Suppressor macrophage treated with lipopolysaccharide for 1 hour (primary cell): ENCODE measurements around the gene OVCH2.
A peak's percentile ranks its signal among the peaks of the same experiment; 100 is the strongest.
"Not testable (repeated sequence)": the region's sequence is repeated elsewhere in the genome, so short reads cannot be mapped to it uniquely, and the experiment has no call there.

Experiments
- DNase-seq, 3 donors: peaks; one replicate each; pipeline ENCODE4 v3.0.0-alpha.2; 2020 to 2022

OVCH2 gene

DNA sequence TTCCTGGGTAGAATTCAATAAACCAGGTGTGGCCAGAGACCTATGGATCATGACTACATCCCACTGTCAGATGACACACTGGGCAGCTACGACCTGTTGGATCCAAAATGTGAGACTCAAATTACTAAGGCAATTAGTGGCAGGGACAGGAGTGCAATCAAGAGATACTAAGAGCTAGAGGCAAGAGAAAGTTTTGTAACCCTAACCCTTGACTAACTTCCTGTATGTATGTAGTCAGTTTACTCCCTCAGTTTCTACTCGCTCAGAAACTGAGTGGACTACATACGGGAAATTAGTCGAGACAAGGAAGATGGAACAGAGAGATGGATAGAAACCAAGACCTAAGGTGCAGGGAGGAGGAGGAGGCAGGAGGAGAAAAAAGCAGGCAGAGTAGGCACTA, 35.6 kb downstream of the OVCH2 start:
- peak in 2 of 3 donors; percentile 19 to 55 for DNase-seq

DNA sequence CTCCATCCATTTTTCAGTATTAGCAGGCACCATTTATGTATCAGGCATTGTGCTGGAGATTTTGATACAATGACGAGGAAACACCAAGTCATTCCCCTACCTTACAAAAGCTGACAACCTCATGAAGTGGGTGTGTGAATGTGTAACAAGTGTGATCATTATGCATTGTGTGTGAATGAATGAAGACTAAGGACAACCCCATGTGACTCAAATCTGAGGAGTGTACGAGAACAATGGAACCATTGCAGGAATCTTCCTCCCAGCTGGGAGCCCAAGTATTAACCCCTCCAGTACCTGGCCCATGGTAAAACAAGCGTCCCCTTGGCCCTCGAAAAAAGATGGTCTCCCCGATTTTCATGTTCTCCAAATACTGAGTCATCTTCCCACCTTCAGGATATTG, 37.4 kb downstream of the OVCH2 start:
- DNase-seq: no peak

DNA sequence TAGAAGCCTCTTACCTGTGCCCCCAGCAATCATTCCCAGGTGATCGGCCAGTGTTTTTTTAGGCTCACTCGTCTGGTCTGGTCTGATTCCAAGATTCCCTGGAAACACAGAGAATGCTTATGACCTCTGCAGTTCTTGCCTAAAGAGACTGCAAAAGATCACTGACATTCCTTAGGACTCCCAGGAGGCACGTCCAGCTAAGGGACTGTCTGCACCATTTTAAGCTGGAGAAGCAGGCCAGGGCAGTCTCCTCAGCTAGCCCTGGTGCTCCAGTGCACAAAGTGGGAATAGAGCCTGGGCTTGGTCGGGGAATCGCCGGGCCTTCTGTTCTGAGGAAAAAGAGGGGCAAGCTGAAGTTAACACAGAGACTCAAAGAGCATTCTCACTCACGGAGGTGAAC, 37.8 kb downstream of the OVCH2 start:
- no peak for DNase-seq

DNA sequence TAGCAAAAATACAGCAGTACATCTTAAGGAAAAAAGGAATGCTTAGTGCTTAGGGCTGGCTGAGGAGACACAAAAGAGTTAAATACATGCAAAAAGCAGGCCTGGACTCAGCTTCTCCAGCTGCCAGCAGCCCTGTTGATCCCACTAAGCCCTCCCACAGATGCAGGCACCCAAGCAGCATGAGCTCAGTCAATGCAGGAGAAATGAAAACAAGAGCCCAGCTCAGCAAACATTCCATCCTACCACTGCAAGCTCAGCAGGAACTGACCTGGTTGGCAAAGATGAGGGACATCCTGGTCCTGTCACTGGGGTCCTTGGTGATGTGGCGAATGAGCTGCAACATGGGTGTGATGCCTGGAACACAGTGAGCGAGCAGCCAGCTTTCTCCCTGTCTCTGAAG, 38.8 kb downstream of the OVCH2 start:
- no peak for DNase-seq

DNA sequence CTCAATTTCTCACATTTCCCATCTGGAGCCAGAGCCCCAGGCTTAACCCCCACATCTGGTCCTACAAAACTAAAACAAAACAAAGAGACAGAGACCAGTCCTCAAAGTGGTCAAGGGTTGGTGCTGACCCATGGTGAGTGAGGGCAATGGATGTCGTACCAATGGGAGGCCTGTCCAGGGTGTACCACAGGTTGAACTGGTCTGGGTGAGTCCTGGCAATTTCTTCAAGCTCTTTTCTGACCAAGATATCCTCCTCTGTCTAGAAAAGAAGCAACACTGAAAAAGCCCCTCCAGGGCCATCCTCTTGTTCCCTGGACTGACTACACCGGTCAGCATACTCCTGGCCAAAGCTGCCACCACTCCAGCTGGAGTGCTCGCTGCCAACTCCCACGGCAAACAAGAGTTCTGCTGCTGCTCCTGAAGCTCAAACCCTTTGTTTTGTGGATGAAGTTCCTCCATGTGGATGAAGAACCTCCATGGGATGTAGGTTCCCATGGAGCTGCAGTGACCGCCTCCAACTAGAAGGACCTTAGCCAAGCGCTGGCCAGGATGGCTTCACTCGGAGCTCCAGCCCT, 39.9 kb downstream of the OVCH2 start:
- no peak for DNase-seq

DNA sequence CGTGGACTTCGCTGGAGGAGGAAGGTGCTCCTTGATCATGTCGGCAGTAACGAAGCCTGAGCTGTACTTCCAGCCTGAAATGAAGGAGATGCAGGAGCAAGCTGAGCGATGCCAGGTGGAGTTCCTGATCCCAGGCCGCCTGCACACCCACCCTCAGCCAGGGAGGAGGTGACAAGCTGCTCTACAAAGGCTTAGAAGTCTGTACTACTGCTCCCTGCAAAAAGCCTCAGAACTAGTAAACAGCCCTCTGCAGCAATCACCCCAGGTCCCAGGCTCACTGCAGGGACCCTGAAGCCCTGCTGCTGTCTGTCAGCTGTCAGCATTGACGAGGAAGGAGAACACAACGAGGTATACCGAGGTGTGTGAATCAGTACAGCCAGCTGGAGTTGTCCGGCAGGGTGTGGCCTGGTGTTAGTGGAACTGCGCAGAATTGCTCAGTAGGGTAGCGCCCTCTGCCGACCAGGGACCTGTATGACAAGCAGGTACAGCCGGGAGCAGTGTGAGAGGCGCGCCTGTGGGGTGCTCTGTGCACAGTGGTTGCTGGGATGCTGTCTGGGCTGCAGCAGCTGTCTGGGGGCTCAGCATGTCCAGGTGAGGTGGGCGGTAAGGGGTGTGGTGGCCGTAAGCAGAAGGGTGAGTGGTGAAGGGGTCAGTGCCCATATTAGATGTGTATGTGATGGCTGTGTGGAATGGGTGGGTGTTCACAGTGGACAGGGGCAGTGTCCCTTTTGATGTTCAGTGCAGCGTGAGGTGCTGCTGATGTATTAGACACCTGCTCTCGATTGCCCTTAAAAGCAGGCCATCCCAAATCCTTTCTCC, 40.6 kb downstream of the OVCH2 start:
- DNase-seq: peak; percentile 67 to 84 (median 72)

DNA sequence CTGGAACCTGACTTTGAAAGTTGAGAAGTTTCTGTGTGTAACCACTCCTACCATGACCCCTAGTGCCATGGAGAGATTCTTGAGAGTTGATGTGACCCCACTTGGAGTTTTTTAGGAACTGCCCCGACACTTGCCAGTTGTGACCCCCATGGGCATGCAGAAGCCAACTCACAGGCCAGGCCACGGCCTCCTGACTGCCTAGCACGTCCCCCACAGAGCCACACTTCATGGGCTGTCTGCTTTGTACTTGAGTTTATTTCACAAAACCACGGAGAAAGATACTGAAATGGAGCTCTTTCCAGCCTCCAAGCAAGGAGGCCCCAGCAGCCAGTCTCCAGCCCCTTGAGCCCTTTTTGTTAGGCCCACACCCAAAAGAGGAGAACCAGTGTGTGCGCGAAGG, 41.4 kb downstream of the OVCH2 start:
- DNase-seq: no peak

DNA sequence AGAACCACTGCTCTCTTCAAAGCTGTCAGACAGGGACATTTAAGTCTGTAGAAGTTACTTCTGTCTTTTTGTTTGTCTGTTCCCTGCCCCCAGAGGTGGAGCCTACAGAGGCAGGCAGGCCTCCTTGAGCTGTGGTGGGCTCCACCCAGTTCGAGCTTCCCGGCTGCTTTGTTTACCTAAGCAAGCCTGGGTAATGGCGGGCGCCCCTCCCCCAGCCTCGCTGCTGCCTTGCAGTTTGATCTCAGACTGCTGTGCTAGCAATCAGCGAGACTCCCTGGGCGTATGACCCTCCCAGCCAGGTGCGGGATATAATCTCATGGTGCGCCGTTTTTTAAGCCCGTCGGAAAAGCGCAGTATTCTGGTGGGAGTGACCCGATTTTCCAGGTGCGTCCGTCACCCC, 42.7 kb downstream of the OVCH2 start:
- not testable (repeated sequence) for DNase-seq

DNA sequence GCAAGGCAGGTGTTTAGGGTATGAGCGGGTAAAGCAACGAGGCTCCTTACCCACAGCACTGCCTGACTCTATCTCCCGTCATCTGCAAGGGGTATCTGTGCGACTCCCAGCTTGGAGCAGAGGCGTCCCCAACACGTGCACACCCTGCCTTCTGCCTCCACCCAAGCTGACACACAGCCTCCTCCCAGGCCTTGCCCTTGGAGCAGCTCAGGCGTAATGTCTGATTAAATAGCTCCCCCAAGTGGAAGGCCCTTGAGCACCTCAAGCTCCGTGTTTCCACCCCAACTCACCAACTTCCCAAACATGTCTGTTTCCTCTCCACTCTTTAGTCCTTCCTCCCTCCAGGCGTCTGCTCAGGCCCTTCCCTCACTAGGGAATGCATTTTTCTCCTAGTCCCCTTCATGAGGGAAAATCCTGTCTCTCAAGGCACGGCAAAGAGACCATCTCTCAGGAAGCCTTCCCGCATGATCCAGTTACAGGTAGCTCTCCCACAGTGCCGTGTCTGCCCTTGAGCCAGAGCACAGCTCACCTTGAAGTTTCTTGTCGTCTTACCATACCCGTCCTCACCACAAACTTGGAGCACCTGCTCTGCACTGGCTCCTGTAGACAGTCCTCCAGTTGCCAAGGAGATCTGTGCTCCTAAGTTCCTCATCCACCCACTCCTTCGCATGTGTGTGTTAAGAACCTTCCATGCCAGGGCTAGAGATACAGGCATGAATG, 48.8 kb downstream of the OVCH2 start:
- DNase-seq: peak; percentile 54 to 66 (median 61)

DNA sequence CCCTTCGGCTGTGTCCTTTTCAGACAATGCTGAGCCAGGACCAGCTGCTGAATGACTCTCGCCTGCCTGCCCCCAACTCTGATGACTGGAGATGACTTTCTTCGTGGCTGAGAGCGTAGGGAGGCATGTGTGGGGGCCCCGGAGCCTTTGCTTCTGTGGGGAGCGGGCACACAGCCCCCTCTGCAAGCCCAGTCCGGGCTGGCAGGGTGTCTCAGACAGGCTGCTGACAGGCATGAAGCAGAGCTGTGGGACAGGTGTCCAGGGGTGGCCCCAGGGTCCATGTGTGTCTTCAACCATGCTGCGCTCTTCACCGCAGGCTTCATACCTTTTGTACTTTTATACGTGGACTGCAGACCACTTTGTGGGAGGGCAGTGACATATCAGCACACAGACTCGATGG, 49.6 kb downstream of the OVCH2 start:
- no peak for DNase-seq

DNA sequence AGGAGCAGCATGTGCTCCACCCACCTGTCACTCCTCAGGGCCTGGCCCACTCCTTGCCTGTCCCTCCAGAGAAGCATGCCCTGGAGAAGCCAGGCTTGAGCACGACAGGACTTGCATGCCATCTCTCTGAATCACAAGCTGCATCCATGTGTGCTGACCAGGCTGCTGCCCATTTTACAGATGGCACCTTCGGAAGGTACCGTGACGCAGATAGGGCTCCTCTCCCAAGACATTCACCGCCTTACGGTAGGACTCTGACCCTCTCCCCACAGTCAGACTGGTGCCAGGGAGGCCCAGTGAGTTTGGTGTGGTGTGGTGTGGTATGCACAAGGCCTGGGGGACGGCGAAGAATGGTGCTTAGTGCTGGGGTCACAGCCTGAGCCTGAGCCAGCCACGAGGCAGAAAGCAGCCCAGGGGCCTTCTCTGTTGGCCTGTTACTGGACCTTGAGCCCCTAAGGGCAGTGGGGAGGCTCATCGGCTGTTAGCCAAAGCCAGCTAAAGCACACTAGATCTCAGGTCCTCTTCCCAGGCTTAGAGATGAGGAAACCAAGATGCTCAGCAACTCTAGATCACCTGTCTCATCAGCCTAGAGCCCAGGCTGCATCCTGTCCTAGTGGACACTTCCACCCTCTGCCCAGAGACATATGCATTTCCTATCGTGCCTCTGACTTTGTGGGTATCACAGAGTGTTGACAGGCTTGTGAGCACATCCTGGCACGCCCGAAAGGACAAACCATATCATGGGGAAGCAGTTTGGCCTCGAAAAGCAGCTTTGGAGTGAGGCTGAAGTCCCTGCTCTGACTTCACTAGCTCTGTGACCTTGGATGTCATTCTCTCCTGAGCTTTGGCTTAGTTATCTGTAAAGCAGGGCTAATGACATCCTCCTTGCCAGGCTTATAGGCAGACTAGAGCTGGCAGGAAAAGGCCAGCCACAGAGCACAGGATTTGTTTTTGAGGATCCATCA, 50.7 kb downstream of the OVCH2 start:
- no peak for DNase-seq

DNA sequence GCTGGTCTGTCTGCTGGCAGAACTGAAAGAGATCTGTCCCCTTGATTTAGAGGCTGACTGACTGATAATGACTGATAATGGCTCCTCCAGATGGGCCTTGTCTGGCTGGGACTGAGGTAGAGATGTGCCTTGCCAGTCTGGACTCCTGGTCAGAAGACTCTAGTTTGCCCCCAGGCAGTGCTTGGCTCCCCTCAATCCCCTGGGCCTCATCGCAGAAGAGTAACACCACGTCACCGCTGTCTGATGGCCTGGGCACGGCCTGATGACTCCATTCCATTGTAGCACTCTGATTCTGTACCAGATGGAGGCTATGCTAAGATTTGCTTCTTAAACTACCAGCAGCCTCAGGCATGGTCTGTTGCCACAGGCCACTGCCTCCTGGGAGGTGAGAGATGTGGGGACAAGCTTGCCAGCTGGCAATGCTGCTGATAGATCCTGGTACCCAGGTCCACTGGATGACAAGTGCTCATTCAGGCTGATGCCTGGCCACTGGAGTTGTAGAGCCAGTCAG, 52.0 kb downstream of the OVCH2 start:
- DNase-seq: no peak

DNA sequence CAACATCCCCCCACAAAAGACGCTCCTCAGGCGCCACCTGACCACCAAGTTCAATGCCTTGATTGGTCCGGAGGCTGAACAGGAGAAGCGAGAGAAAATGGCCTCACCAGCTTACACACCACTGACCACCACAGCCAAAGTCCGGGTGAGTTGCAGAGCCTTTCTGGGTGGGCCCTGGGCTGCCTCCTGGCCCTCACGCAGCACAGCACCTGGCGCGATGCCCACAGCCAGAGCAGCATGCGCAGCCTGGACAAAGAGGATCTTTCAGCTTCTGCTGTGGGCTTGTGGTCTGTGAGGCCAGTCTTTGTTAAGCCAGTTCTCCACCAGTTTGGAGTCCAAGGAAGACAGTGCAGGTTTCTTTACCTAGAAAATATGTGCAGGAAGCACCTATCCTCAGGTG, 54.6 kb downstream of the OVCH2 start:
- no peak for DNase-seq

DNA sequence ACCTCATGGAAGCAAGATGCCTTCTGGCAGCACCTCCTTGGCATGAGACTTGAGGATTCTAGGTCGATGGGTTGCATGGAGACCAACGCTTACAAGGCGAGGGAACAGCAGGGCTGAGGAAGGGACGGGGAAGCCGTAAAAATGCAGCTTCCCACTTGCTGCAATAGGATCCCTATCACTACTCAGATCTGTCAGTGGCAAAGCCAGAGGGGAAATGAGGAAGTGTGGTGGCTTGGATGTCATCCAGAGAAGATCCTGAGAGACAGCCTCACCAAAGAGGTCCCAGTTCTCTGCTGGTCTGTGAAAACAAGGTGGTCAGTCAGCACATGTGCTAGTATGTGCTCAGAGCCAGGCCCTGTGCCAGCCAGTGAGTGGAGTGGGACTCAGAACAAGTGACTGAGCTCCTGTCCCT, 55.1 kb downstream of the OVCH2 start:
- peak; percentile 39 to 45 (median 41) for DNase-seq

DNA sequence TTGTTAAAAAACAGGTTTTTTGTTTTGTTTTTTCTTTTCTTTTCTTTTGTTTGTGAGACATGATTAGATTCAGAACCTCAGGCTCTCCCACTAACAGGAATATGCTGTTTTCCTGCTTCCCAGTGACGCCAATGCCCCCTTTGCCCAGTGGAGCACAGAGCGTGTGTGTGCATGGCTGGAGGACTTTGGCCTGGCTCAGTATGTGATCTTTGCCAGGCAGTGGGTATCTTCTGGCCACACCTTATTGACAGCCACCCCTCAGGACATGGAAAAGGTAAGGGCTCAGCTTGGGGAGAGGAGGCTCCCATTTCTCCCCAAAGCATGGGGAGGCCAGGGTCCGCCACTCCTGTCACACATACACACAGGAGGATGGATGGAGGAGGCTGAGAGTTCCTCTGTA, 58.0 kb downstream of the OVCH2 start:
- DNase-seq: no peak

DNA sequence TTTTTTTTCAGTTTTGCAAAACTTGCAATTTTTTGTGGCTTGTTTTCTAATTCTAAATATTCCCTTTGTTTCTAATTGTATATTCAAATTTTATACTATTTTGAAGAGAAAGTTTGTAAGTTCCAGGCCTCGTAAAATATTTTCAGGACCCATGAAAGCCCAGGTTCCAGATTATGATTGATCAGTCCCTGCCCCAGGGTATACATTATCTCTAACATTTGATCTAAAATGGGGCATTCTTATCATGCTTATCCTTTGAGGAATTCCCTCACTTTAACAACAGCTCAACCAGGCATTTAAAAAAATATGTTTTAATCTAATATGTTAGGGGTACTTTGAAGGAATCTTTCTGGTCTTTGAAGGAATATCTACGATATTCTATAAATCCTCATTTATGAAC, 59.4 kb downstream of the OVCH2 start:
- no peak for DNase-seq

DNA sequence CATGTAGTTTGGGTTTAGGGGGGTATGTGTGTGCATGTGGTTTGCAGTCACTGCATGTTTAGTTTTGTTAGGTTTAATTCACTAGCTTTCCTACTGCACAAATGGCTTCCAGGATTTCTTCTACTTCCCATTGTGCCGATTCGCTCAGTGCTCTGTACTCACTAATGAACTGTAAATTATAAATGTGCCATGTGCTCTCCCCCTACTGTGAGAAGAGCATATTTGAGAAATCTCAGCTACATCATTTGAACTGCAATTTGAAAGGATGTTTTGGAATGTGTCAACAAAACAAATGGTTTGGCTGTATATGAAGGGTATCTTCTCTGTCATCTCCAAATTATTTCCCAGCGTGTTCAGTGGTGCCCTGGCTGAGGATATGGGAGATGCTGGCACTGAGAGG, 61.1 kb downstream of the OVCH2 start:
- DNase-seq: no peak

DNA sequence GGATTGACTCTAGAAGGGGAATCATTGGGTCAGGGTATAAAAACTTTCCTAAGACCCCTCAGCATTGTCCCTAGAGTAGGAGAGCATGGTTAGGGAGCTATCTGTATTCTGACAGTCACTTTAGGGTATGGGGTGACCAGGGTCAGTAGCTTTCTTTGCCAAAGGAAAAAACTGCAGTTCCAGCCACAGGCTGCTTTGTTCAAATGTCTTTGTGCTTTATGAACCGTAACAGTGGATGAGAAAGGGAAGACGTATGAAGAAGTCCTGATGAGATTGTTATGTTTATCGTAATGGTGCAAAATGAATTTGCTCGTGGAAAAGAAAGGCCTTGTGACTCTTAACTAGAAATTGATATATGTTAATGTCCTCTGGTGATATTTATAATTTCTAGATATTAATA, 63.0 kb downstream of the OVCH2 start:
- no peak for DNase-seq

DNA sequence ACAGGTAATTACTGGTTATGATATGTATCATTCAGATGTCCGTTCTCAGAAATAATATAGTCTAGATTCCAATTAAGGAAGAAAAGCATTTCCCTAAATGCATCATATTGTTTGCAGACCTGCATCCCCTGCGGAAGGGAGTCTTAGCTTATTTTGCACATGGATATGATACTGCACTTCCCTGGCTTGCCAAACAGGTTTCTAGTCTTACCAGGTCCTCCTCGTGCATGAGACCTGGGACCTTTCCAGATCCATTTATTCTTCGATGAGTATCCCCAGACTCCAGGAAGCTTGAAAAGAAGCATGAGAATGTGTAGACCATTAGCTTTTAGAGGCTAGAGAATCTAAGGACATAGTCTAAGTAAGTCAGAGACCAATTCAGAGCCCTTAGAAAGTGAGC, 63.5 kb downstream of the OVCH2 start:
- no peak for DNase-seq

DNA sequence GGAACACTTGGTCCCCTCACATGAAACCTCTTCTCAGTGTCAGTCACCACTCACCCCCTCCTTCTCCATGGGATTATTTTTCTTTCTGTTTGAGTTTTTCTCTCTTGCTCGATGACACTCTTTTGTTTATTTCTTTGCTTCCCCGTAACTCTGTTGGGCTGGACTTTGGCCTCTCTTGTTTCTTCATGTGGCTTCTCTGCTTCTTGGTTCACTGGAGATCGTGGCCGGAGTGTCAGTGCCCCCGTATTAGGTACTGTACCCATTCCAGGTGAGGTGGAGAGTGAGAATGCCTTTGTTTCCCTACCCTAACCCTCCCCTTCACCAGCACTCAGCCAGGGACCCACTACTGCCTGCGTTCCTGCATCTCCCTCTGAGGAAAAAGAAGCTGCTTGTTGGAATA, 65.5 kb downstream of the OVCH2 start:
- DNase-seq: no peak

DNA sequence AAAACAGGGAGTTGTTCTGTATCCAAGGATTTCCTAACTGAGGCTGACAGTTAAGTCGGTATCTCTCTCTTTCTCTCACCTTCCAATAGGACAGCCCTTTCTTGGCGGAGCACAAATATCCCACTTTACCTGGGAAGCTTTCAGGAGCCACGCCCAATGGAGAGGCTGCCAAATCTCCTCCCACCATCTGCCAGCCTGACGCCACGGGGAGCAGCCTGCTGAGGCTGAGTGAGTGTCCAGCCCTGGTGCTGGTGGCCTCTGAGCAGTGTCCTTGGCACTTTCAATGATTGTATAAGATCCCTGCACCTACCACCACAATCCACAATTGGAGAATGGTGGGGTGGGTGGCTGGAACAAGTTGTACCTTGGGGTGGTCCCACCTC, 66.6 kb downstream of the OVCH2 start:
- DNase-seq: no peak
